Keratinocyte (primary cell): Measurements from ENCODE around the gene MSI1. TPM values are rescaled to one million over a fixed set of nuclear protein-coding genes. Genes with fewer than 3 reads are reported as not detected.

ENCODE experiments used
- DNase-seq: peaks from one replicate; pipeline ENCODE4 v3.0.0-alpha.2; 2011; ENCODE audit warnings: low read depth, missing footprints, low spot score
- FAIRE-seq: peaks from 2 replicates; lab custom pipeline; 2011; peaks lifted over from hg19 to GRCh38; lab: Jason Lieb, UNC
- H2AFZ ChIP-seq: 2 replicates; pipeline ENCODE4 v1.6.0; 2012; ENCODE audit warnings: low read length, control low read depth, inconsistent platforms; ENCODE audit not compliant: control insufficient read depth
- H3K27ac ChIP-seq: 2 replicates; pipeline ENCODE4 v1.5.1; 2011; ENCODE audit warnings: low read length; ENCODE audit not compliant: control insufficient read depth, insufficient read depth
- H3K27me3 ChIP-seq: 3 replicates; pipeline ENCODE4 v1.6.0; 2011; ENCODE audit warnings: low read length; ENCODE audit not compliant: control insufficient read depth, insufficient read depth; ENCODE audit errors: extremely low read depth
- H3K36me3 ChIP-seq, 2 experiments: 2 replicates in 1 of 2; 3 replicates in 1 of 2; pipeline ENCODE4 v1.5.1; 2011; ENCODE audit warnings: low read length in 2 of 2, mild to moderate bottlenecking in 1 of 2; ENCODE audit not compliant: control insufficient read depth in 2 of 2, insufficient read depth in 2 of 2; ENCODE audit errors: extremely low read depth in 1 of 2
- H3K4me1 ChIP-seq: 3 replicates; pipeline ENCODE4 v1.5.1; 2011; ENCODE audit warnings: low read length; ENCODE audit not compliant: control insufficient read depth, insufficient read depth; ENCODE audit errors: extremely low read depth
- H3K4me2 ChIP-seq: 3 replicates; pipeline ENCODE4 v1.6.0; 2011; ENCODE audit warnings: low read depth, low read length; ENCODE audit not compliant: control insufficient read depth, insufficient read depth; ENCODE audit errors: extremely low read depth
- H3K4me3 ChIP-seq, 3 experiments: fragments of 200-600 bp in 1 of 3; sonication (generic) in 1 of 3; 2 replicates in 2 of 3; 3 replicates in 1 of 3; pipeline ENCODE4 v1.5.1; 2011 to 2016; ENCODE audit warnings: low read length in 3 of 3, mild to moderate bottlenecking in 3 of 3, control low read depth in 2 of 3, inconsistent platforms in 1 of 3, low read depth in 1 of 3, mixed read lengths in 1 of 3, mixed run types in 1 of 3, moderate library complexity in 1 of 3; ENCODE audit not compliant: control insufficient read depth in 2 of 3, insufficient read depth in 2 of 3; ENCODE audit errors: extremely low read depth in 1 of 3
- H3K79me2 ChIP-seq: 2 replicates; pipeline ENCODE4 v1.6.0; 2012; ENCODE audit warnings: low read length; ENCODE audit not compliant: control insufficient read depth, insufficient read depth
- H3K9ac ChIP-seq: 3 replicates; pipeline ENCODE4 v1.6.0; 2011; ENCODE audit warnings: low read length; ENCODE audit not compliant: control insufficient read depth, insufficient read depth; ENCODE audit errors: extremely low read depth
- H3K9me1 ChIP-seq: 3 replicates; pipeline ENCODE4 v1.6.0; 2011; ENCODE audit warnings: low read length; ENCODE audit not compliant: control insufficient read depth, insufficient read depth; ENCODE audit errors: extremely low read depth
- H3K9me3 ChIP-seq: 2 replicates; pipeline ENCODE4 v1.5.1; 2012; ENCODE audit warnings: low read depth, low read length; ENCODE audit not compliant: control insufficient read depth
- H4K20me1 ChIP-seq: 3 replicates; pipeline ENCODE4 v1.6.0; 2011; ENCODE audit warnings: low read length; ENCODE audit not compliant: control insufficient read depth, insufficient read depth; ENCODE audit errors: extremely low read depth
- EZH2 ChIP-seq: IDR thresholded peaks from one replicate; pipeline ENCODE4 v1.6.1; 2012; ENCODE audit warnings: inconsistent platforms, mild to moderate bottlenecking, low read length, moderate library complexity
- dilution Hi-C: fragments of 300-500 bp; cut with MboI; formaldehyde crosslinking; loops from one replicate; pipeline ENCODE4 v1.7.0; 2020; ENCODE audit warnings: low sequenced_read_pairs; ENCODE audit not compliant: extremely low pct_ligation_motif_present
- polyA plus RNA-seq, 5 experiments: library from polyadenylated mRNA; depleted of rRNA in 3 of 5; stranded (reverse) in 3 of 5; stranded (forward) in 1 of 5; unstranded in 1 of 5; fragments of >200 nt; gene quantifications; 1 replicate in 1 of 5; 2 replicates in 3 of 5; 3 replicates in 1 of 5; pipeline versions ENCODE4 v1.2.1 to v1.2.3, GENCODE V29; 2011 to 2012; ENCODE audit warnings: missing spikeins in 2 of 5, low read depth in 1 of 5, low replicate concordance in 1 of 5
- TF ChIP-seq, protein P1 (sequence below), 3 experiments: IDR thresholded peaks in 1 of 3; conservative IDR thresholded peaks in 1 of 3; optimal IDR thresholded peaks in 1 of 3; 2 replicates in 2 of 3; 3 replicates in 1 of 3; pipeline versions ENCODE3 to v1.5.1; 2011; ENCODE audit warnings: low read length in 3 of 3, mild to moderate bottlenecking in 3 of 3, moderate library complexity in 2 of 3, control low read depth in 1 of 3, inconsistent platforms in 1 of 3; ENCODE audit not compliant: insufficient read depth in 2 of 3; ENCODE audit errors: extremely low read depth in 1 of 3

MSI1 gene
- polyA plus RNA-seq, 1 donor (not counting 4 experiments of a cell fraction or from before 2014, with no cell fraction given) = not detected

DNA sequence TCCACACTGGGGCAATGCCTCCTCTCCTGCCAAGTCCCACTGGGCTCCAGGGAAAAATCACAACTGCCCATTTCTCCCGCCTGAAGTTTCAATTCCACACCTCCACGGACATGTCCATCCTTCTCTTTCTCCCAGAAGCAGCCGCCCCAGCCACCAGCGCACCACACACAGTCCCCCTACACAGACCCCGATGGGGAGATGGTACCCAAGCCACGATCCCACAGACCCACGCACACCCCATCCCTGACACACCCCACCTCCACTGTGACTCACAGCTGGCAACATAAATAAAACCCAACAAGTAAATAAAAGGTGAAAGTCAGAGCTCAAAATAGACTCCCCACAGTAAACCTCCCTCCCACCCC, 2.6 kb downstream of the MSI1 start:
- peaks cover 68% of the 10 kb centered on the region for H3K27me3 ChIP-seq
- dilution Hi-C loops = no loop called here
- no peak overlapping the region for H2AFZ ChIP-seq
- no peaks in the 10 kb centered on the region for H3K79me2 ChIP-seq
- DNase-seq (no peak), FAIRE-seq (no peak)
- H3K4me1 ChIP-seq = peaks cover 3% of the 10 kb centered on the region
- no peaks in the 10 kb centered on the region for H4K20me1 ChIP-seq
- H3K4me3 ChIP-seq = no peak overlapping the region
- no peaks in the 10 kb centered on the region for H3K9me3 ChIP-seq
- H3K36me3 ChIP-seq = no peaks in the 10 kb centered on the region
- no peaks in the 10 kb centered on the region for H3K9me1 ChIP-seq
- H3K4me2 ChIP-seq = no peak overlapping the region
- no peak overlapping the region for H3K9ac ChIP-seq
- TF ChIP-seq, protein P1, sequence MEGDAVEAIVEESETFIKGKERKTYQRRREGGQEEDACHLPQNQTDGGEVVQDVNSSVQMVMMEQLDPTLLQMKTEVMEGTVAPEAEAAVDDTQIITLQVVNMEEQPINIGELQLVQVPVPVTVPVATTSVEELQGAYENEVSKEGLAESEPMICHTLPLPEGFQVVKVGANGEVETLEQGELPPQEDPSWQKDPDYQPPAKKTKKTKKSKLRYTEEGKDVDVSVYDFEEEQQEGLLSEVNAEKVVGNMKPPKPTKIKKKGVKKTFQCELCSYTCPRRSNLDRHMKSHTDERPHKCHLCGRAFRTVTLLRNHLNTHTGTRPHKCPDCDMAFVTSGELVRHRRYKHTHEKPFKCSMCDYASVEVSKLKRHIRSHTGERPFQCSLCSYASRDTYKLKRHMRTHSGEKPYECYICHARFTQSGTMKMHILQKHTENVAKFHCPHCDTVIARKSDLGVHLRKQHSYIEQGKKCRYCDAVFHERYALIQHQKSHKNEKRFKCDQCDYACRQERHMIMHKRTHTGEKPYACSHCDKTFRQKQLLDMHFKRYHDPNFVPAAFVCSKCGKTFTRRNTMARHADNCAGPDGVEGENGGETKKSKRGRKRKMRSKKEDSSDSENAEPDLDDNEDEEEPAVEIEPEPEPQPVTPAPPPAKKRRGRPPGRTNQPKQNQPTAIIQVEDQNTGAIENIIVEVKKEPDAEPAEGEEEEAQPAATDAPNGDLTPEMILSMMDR (optimal IDR thresholded peaks at IDR 0.05 in 1 of 3, IDR thresholded peaks at IDR 0.05 in 1 of 3, conservative IDR thresholded peaks at IDR 0.05 in 1 of 3; ENCODE audit: extremely low read depth in 1 of 3, insufficient read depth in 2 of 3, low read length in 3 of 3) = no peak
- no peak for TF ChIP-seq EZH2
- H3K27ac ChIP-seq = no peak overlapping the region

DNA sequence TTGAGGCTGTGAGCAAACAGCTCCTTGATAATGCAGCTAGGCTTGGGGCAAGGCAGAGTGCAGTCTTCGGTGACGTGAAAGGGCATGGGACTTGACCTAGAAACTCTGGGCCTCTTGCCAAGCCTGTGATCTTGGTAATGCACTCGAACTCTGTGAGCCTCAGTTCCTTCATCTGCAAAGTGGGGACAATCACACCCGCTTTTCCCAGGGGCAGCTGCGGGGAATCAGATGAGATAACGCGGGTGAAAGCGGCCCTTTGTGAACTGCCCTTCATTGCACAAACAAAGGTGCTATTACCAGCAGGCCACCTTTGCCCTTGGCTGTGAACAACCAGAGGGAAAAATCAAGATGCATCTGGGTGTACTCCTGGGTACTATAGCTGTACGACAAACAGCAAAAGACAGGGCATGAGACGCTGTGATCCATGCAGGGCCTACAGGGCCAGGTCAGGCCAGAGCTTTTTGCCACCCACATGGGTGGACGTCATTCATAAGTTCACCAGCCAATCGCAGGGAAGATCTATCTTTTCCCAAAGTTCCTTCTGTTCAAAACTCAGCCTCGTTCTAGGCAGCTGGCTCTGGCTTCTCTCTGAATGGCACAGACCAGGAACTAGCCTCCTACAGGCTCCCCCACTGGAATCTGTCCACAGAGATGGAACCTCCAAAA, 3.2 kb downstream of the MSI1 start:
- TF ChIP-seq, protein P1 (optimal IDR thresholded peaks at IDR 0.05 in 1 of 3, IDR thresholded peaks at IDR 0.05 in 1 of 3, conservative IDR thresholded peaks at IDR 0.05 in 1 of 3; ENCODE audit: extremely low read depth in 1 of 3, insufficient read depth in 2 of 3, low read length in 3 of 3) = no peak
- TF ChIP-seq EZH2 = no peak
- Histone ChIP-seq H3K9me1 (no peaks in the 10 kb centered on the region), H3K27me3 (peaks cover 68% of the 10 kb centered on the region), H3K4me1 (peaks cover 3% of the 10 kb centered on the region), H2AFZ (no peak overlapping the region), H3K4me3 (no peak overlapping the region), H3K9ac (no peak overlapping the region), H3K79me2 (no peaks in the 10 kb centered on the region), H3K9me3 (no peaks in the 10 kb centered on the region), H3K4me2 (no peak overlapping the region), H3K27ac (no peak overlapping the region), H4K20me1 (no peaks in the 10 kb centered on the region), H3K36me3 (no peaks in the 10 kb centered on the region)
- no peak for DNase-seq
- no peak for FAIRE-seq
- dilution Hi-C loops = no loop called here
